Embryonic facial prominence (tissue), 1 donor: ENCODE measurements around the gene ORAI3.
"Not testable (repeated sequence)": the region's sequence is repeated elsewhere in the genome, so short reads cannot be mapped to it uniquely, and the experiment has no call there.

Experiments used
- DNase-seq: peaks from one replicate; pipeline ENCODE4 v3.0.0-alpha.2; 2016; ENCODE audit errors: extremely low spot score

Gene ORAI3

GRCh38 chr16:30924076-30924912 is 24.6 kb upstream of the ORAI3 start:
- DNase-seq, result no peak

GRCh38 chr16:30924913-30925631 is 23.8 kb upstream of the ORAI3 start:
- no peak for DNase-seq

DNA sequence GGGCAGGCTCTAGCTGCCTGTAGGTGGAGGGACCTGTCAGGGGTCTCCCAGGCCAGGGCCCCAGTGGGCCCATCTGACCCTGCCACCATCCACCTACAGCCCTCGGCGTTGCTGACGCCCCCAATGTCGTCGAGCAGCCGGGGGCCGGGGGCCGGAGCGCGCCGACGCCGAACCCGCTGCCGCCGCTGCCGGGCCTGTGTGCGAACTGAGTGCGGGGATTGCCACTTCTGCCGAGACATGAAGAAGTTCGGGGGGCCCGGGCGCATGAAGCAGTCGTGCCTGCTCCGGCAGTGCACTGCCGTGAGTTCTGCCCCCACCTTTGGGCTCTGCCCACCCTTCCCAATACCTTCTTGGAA is 23.3 kb upstream of the ORAI3 start:
- no peak for DNase-seq

- no peak for DNase-seq
Measured at GRCh38 chr16:30925995-30926811, 22.7 kb upstream of the ORAI3 start.

- no peak for DNase-seq
Measured at GRCh38 chr16:30926937-30927788, 21.7 kb upstream of the ORAI3 start.

DNA sequence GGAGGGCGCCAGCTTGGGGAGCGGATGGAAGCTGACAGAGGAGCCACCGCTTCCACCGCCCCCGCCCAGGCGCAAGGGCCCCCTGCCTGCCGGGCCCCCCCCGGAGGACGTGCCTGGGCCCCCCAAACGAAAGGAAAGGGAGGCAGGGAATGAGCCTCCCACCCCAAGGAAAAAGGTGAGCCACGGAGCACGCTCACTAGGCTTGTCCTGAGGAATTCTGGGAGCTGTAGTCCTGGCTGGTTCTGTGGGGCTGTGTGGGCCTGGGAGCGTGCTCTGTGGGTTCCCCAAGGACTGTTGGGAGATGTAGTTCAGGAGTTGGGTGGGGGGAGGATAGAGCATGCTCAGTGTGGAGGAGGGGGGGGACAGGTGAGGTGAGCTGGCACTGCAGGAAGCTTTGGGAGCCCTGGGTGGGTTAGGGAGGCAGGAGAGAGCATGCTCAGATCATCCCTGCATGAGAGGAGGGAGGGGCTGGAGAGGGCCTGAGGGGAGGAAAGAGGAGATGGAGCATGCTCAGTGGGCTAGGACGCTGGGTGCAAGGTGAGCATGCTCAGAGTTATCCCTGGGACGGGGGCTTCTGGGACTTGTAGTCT is 21.0 kb upstream of the ORAI3 start:
- peak; percentile 73 for DNase-seq

DNA sequence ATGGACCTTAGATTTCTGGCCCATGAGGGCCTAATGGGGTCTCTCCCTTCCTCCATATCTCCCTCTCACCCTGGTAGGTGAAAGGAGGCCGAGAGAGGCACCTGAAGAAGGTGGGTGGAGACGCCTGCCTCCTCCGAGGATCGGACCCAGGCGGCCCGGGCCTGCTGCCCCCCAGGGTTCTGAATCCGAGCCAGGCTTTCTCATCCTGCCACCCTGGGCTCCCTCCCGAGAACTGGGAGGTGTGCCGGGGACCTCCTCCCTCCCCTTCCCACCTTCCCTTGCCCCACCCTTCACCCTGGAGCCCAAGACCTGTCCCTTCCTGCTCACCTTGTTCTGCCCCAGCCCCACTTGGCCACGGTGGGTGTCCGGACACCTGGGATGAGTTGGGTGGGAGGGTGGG is 20.5 kb upstream of the ORAI3 start:
- DNase-seq, result no peak

DNA sequence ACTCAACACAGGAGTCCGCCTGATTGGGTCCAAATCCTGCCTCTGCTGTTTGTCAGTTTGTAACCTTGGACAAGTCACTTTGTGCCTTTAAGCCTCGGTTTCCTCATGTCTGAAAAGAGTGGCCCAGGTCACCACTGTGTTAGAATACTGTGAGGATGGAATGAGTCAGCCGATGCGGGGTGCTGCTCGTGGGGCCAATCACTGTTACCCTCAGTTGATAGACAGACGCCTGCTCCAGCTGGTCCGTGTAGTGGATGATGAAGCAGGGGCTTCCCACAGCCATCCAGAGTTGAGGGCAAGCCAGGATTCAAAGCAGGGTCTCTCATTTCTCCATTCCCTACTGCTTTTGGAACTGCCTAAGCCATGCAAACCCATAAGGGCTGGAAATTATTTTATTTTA is 19.7 kb upstream of the ORAI3 start:
- DNase-seq, result no peak

DNA sequence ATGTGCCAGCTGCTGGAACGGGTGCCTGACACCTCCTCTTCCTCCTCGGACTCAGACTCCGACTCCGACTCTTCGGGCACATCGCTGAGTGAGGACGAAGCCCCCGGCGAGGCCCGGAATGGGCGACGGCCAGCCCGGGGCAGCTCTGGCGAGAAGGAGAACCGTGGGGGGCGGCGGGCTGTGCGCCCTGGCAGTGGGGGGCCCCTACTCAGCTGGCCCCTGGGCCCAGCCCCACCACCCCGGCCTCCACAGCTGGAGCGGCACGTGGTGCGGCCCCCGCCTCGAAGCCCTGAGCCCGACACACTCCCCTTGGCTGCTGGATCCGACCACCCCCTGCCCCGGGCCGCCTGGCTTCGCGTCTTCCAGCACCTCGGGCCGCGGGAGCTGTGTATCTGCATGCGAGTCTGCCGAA is 18.7 kb upstream of the ORAI3 start:
- no peak for DNase-seq

GRCh38 chr16:30931068-30931650 is 17.7 kb upstream of the ORAI3 start:
- no peak for DNase-seq

- no peak for DNase-seq
Measured at GRCh38 chr16:30934827-30935557, 13.9 kb upstream of the ORAI3 start.

DNA sequence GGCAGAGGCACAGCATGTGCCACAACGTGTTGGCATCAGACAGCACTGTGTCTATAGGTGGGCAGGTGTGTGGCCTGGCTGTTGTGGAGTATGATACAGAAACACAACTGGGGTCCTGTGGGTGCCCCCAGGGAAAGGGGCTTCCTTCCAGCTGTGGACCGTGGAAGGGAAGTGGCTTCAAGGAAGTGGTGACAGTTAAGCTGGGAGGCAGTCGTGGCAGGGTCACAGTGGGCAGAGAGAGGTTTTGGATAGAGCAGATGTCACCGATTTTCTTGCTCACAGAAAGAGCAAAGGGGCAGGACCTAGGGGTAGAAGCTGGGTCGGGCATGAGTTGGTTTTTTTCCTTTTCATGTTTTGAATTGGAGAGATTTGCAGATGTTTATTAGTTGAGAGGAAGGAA is 11.2 kb upstream of the ORAI3 start:
- DNase-seq, result no peak

DNA sequence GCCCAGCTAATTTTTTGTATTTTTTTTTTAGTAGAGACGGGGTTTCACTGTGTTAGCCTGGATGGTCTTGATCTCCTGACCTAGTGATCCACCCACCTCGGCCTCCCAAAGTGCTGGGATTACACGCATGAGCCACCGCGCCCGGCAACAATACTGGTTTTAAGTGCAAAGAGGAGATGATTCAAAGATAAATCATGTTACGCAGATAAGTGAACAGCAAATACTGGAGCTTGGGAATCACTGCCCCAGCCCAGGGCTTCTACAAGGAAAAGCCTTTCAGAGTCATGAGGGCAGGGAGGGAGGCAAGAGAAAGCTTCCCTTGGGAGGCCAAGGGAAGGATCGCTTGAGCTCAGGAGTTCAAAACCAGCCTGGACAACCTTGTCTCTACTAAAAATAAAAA is 9.3 kb upstream of the ORAI3 start:
- DNase-seq, result not testable (repeated sequence)

DNA sequence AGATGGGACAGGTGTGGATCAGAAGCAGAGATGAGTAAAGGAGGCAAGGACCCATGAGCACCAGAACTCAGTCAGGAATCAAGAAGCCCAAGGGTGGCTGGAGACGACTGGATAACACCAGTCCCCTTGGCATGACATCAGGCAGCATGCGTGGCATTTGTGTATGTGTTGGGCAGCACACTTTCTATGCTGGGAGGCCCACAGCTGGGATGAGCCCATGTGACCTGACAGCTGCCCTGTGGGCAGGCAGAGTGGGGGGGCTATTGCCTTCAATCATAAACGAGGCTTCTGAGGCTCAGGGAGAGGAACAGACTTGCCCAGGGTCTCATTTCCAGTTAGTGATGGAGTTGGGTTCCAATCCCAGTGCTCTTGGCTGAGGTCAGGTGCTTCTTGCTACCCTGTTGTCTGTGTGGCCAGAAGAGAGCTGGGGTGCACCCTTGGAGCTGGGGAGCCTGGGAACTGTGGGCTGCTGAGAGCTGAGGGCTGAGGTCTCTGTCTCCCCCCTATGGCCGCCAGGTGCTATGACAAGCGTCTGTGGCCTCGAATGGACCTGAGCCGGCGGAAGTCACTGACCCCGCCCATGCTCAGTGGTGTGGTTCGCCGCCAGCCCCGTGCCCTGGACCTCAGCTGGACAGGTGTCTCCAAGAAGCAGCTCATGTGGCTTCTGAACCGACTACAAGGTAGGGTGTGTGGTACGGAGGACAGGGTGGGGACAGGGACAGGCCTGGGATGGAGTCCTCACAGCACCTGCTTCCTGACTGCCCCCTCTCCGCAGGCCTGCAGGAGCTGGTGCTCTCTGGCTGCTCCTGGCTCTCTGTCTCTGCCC is 7.1 kb upstream of the ORAI3 start:
- no peak for DNase-seq

- DNase-seq, result no peak
Measured at GRCh38 chr16:30942426-30942806, 6.5 kb upstream of the ORAI3 start.

- DNase-seq, result no peak
Measured at GRCh38 chr16:30944352-30944751, 4.5 kb upstream of the ORAI3 start.

GRCh38 chr16:30946671-30947540 is 2.0 kb upstream of the ORAI3 start:
- no peak for DNase-seq

DNA sequence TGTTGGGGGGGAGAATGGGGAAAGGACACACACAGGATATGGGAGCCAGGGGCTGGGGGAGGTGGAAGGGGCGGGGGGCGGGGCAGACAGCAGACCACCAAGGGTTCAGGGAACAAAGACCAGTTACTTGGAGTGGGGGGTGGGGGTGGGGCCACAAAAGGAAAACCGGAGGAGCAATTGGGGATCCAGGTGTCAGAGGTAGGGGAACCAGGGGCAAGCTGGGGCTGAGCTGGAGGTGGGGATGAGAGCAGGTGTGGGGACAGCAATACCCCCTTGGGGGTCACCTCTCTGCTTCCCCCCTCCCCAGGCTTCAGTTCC is 1.4 kb upstream of the ORAI3 start:
- no peak for DNase-seq
